NCI-H2196 treated with DMSO at 0.1 percent for 48 hours (cell line): ENCODE results near the gene DSCAML1.
"Not testable (repeated sequence)": the region's sequence is repeated elsewhere in the genome, so short reads cannot be mapped to it uniquely, and the experiment has no call there.

Experiments
- DNase-seq: peaks from one replicate; lab custom pipeline; 2025; ENCODE audit not compliant: unreplicated experiment; lab: John Stamatoyannopoulos, UW

The DSCAML1 gene

GRCh38 chr11:117765068-117765467 lies 31.9 kb downstream of the DSCAML1 start:
- no peak for DNase-seq

- DNase-seq = not testable (repeated sequence)
Measured at GRCh38 chr11:117763465-117763864, 33.6 kb downstream of the DSCAML1 start.

DNA sequence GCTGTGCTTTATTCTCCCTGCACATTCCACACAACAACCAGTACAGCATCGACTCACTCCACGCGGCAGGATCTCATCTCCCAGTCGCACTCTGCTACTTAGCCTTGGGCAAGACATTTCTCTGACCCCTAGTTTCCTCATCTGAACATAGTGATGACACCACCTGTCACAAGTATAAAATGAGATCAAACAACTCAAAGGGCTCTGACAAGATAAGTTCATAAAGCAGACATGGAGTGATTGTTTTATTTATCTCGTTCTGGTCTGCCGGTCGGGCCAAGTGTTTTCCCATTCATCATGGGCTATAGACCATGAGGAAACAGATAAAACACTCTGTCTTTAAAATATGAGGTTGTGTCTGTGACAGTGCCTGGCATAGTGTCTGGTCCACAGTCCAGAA lies 35.0 kb downstream of the DSCAML1 start:
- DNase-seq = no peak

DNA sequence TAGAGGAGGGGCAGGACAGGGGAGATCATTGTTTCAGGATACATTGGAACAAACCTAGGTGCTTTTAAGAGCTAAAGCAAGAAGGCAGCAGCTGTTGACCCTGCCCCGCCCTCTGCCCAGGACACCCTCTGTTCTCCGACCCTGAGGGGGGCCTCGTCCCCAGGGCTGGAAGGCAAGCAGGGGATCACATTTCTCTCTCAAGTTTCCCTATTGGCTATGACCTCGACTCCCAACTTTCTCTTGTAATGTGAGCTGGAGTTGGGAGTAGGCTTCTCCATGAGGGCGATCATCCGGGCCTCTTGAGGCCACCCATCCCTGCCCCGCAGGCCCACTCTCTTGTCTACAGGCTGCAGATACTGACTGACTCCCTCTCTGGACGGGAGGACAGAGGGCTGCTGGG lies 37.7 kb downstream of the DSCAML1 start:
- DNase-seq = no peak

DNA sequence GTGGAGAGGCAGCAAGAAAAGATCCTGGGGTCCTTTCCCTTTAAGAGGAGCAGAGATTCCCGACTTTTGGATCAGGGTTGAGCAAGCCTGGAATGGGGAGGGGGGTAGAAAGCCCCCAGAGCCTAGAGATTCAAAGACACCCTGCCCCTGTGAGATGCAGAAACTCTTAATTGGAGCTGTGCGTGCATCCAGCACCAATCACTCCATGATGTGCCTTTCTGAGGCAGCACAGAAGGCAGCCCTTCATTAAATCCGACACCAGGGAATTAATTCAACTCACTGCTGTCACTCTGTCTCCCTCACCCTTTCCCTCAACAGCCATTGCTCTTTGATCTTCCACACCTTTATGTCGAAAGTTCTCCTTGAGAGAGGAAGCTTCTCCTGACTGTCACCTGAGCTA lies 43.0 kb downstream of the DSCAML1 start:
- no peak for DNase-seq

GRCh38 chr11:117752721-117753237 lies 44.2 kb downstream of the DSCAML1 start:
- DNase-seq = no peak

DNA sequence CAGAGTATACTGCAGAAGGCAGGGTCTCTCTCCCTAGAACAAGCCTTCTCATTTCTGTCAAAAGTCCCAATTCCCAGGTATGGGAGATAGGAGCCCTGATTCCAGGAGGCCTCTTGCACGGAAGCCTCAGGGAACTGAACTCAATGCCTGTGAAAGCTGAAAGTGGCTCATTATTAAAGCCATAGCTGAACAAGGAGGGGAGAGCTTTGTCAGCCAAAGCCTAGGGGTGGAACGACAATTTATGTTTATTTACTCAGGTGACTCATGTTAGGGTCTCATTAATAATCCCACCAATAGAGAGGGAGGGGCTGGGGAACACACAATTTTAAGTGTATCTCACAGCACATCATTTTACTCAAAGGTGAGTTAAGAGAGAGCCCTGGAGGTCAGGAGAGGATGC lies 44.9 kb downstream of the DSCAML1 start:
- no peak for DNase-seq

GRCh38 chr11:117750916-117751662 lies 45.9 kb downstream of the DSCAML1 start:
- no peak for DNase-seq

- no peak for DNase-seq
Measured at GRCh38 chr11:117750357-117750756, 46.7 kb downstream of the DSCAML1 start.

DNA sequence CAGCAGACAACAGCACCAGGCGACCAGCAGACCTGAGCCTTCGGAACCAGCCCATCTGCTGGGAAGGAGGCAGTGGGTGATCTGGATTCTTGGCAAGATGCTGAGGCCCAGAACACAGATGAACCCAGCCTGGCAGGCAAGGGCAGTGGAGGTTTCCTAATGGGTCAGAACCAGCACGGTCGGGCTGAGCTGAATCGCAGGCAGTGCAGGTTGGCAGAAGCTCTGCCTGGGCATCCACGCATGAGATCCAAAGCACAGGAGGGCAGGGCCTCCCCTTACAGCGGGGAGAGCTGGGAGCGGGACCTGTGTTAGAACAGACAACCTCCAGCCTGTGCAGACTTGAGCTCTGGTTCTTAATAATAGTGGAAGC lies 47.5 kb downstream of the DSCAML1 start:
- DNase-seq = no peak

GRCh38 chr11:117748771-117749540 lies 48.1 kb downstream of the DSCAML1 start:
- no peak for DNase-seq

DNA sequence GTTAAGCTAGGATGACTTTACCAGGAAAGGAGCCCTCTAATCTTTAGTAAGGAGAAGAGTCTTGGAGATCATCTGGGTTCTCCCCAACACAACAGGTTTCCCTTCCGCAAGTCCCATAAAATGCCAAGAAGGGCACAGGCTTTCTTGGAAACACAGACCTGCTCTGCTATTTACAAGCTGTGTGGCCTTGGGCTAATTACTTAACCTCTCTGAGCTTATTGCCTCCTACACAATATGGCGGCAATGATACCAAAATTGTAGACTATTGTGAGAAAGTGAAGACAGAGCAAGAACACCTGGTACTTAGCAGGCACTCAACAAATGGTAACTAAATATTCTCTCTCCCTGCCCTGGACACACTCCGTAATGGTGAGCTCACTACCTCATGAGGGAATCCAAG lies 49.1 kb downstream of the DSCAML1 start:
- DNase-seq = no peak

GRCh38 chr11:117745346-117745745 lies 51.7 kb downstream of the DSCAML1 start:
- no peak for DNase-seq

DNA sequence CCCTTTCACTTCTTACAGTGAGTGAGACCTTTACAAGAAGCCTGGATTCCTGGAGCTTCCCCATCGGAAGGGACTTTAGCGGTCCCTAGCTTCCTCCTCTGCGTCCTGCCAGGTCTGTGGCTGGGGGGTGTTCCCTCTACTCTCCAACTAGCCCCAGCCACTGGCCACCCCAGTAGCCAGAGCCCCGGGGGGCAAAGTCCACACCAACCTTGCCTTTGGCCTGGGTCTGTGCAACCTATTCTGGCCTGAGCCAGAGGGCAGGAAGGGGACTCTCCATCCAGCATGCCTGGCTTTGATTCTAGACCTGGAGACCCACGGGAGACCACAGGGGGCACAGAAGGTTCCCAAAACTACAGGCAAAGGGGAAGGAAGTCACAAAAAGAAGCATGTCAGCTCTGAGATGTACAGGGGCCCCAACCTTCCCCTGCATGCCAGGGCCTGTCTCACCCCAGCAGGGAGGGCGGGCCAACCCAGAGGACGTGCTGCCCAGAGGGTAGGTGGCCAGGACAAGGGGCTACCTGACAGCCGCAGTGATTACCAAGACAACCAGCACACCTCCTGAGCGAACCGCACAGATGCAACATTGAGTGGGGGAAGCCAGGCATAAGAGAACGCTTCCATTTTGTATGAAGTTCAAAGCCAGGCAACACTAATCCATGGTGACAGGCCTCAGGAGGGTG lies 52.4 kb downstream of the DSCAML1 start:
- DNase-seq = no peak

DNA sequence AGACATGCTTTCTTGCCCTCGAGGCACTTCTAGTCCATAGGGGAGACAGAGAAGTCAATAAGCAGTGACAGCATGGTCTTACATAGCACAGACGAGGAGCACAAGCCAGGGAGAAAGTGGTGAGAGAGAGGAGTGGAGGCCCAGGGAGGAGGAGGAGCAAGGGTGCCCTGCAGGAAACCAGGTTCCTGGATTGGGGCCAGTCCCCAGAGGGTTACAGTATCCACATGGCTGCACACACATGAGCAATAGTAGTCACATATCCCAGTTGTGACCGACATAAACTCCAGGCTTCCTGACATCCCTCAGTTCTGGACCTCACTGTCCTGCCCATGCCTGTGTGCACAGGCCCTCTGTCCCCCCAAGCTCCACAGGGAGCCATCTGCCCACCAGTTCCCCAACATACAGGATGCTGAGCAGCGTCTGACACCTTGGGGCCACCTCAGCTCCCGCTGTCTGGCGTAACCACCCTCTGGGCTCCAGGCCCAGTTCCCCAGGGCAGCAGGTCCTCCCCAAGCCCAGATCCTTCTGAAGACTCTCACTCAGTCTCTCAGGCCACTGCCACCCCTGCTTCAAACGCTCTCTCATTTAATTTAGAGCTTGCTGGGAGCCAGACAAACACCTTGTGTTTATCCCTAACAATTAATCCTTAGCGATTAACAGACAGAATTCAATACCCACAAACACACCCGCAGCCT lies 53.7 kb downstream of the DSCAML1 start:
- peak; percentile 19 for DNase-seq

- DNase-seq = no peak
Measured at GRCh38 chr11:117738246-117738957, 58.6 kb downstream of the DSCAML1 start.

DNA sequence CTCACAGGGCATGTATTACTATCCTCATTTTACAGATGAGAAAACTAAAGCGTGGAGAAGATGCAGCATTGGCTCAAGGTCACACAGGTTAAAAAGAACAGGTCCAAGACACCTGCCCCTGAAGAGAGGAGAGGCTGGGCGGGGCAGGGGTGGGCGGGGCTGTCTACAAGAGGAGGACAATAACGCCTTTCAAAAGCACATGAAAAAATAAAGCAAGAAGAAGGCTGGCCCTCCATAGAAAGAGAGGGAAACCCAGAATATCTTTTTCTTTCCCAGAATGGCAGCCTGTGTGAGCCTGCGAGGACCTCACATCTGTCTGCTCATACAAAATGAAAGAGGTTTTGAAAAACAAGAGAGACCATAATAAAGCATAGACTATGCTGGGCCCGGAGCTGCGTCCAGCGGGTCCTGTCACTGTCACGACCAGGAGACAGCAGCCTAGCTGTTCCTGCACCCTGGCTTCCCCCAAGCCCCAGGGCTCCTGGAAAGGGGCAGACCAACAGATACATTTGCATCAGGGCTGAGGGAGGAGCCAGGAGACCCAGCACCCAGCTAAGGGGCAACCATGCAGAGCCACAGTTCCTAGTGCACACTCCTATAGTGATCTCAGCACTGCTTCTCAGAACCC lies 61.6 kb downstream of the DSCAML1 start:
- no peak for DNase-seq

DNA sequence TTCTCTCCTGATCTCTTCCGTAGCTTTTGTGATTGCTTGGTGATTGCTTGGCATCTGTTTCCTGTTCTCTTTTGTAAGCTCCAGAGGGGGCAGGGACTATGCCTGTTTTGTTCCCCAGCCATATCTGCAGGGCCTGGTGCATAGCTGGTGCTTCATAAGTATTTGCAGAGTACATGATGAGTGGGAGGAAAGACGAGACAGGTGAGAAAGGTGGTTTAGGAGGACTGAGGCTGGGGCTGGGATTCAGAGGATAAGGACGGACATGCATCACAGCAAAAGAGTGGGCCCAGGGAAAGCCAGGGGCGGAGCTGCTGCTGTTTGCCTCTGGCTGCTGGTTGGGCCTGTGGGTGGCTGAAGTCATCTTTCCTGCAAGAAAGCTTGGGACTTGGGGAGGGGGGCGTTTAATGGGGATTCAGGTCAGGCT lies 62.4 kb downstream of the DSCAML1 start:
- peak; percentile 65 for DNase-seq

DNA sequence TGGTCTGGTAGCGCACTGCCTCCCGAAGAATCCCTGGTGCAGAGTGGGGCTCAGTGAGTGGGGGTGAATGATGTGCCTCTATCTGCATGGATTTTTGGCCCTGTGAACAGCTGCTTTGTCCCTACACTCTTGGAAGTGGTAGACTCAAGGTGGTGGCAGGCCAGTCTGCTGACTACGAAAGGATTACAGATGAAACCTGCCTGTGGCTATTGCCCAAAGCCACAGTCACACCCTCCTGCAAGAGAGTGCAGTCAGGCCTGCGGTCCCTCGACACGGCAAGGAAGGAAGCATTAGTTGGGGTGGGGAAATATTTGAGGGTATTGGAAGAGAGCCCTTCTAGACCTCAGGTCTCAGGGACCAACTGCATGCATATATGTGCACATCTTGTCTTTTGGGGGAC lies 63.7 kb downstream of the DSCAML1 start:
- no peak for DNase-seq

DNA sequence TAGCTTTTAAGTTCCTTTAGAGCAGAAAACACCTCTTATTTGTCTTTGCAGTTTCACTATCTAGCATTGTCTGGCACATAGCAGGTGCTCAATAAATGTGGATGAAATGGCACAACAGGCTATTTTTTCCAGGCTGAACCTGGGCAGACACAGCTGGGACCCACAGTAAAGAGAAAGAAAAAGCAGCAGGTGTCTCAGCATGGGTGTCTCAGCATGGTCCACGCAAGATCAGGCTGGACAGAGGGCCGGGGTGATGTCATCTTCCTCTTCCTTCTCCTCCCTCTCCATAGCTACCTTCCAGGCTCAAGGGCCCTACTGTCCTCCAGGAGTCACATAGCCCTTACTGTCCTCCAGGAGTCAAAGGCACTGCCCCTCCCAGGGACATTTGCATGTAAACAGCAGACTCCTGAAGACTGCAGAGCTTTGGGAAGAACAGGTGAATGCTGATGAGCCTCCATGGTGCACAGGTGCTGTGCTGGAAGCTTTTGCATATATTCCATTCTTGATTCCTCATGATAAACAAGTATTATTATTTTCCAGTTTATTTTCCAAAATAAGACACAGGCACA lies 65.2 kb downstream of the DSCAML1 start:
- peak; percentile 23 for DNase-seq
